NCI-H2171 treated with DMSO at 0.1 percent for 48 hours (cell line): ENCODE results near the gene NBPF1.

Experiments
- DNase-seq: peaks from one replicate; lab custom pipeline; 2025; lab: John Stamatoyannopoulos, UW

The NBPF1 gene

GRCh38 chr1:16512624-16513411, 100.5 kb downstream of the NBPF1 start:
- peak; percentile 63 for DNase-seq
